GM21390 (cell line): ENCODE results near the gene KIAA1958.

Experiments
- ATAC-seq: cut with Tn5 transposase; IDR thresholded peaks from one replicate; pipeline ENCODE4 v1.9.1; 2021; ENCODE audit not compliant: unreplicated experiment

Gene KIAA1958

DNA sequence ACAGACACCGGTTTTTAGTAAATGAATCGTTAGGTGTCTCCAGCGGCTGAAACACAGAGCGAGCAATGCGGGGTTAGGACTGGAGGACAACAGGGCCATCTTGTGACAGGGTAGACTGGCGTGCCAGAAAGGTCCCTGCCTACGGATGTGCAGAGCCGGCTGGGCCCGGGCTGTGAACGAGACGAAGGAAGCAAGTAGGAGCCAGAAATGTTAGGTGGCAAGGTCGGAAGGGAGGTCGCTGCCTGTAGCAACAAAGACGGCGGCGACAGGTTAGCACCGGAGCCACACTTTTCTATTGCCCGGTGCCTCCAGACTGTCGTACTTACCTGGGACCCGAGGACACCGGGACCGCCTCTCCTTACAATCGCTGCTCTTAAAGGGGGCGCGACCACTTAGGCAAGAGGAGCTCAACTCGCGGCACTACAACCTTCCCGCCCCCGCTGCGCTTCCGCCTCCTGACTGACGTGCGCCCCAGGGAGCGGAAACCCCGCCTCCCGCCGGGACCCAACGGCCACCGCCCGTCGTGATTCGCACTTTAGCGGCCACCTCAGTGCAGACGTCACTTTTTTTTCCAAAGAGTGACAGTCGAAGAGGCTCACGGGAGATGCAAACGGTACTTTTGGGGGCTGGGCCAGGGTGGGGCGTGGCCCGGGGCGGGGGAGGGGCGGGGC lies 231.2 kb downstream of the KIAA1958 start, which contains the start of gene INIP:
Gene INIP, minus strand, starts transcription at position 457 of the 671 bp plus-strand sequence. CDS start 1,632 bp downstream, outside the sequence.
- peak; percentile 92 for ATAC-seq
